ENCODE data around the gene MME. TPM values are rescaled to one million over a fixed set of nuclear protein-coding genes. Genes with fewer than 3 reads are reported as not detected.

Gene MME
- total RNA-seq, 1 experiment from 2014 or later: 1.6 TPM

GRCh38 chr3:155097009-155097349 is 16.9 kb downstream of the MME start:
- no peak for TF ChIP-seq SIN3A (IDR thresholded peaks at IDR 0.05; ENCODE audit: borderline replicate concordance, insufficient read depth, low read depth, low read length)
- no peak for TF ChIP-seq TCF7L2 (IDR thresholded peaks at IDR 0.05; ENCODE audit: low read depth, low read length)
- no peak for TF ChIP-seq POLR2AphosphoS5 (IDR thresholded peaks at IDR 0.05; ENCODE audit: low read depth, low read length)
- H3K27ac ChIP-seq (ENCODE audit: low read length): no peak overlapping the region
- ChIA-PET POLR2A (no interaction called here), CTCF (no interaction called here)
- no peaks in the 10 kb centered on the region for H3K27me3 ChIP-seq (ENCODE audit: control insufficient read depth, insufficient read depth, low read length)
- ATAC-seq (no peak), DNase-seq (ENCODE audit: low read depth, low spot score) (no peak)
- H3K4me3 ChIP-seq (ENCODE audit: low read depth in 2 of 2, low read length in 2 of 2): no peak overlapping the region
- intact Hi-C loops (cut with micrococcal nuclease; ENCODE audit: unreplicated experiment) (no loop called here), in situ Hi-C loops (cut with HindIII; ENCODE audit: low pct_unique_long_range_greater_than_20kb, low sequenced_read_pairs) (no loop called here)
- H3K36me3 ChIP-seq (ENCODE audit: control insufficient read depth, insufficient read depth, low read length): no peaks in the 10 kb centered on the region
- no peaks in the 10 kb centered on the region for H3K9me3 ChIP-seq (ENCODE audit: control insufficient read depth, insufficient read depth, low read depth, low read length)
- BruUV-seq (replicated peaks): no TSS peak
- H3K4me1 ChIP-seq (ENCODE audit: control insufficient read depth, insufficient read depth, low read length): no peaks in the 10 kb centered on the region

- TF ChIP-seq TCF7L2 (IDR thresholded peaks at IDR 0.05; ENCODE audit: low read depth, low read length) (no peak), POLR2AphosphoS5 (IDR thresholded peaks at IDR 0.05; ENCODE audit: low read depth, low read length) (no peak), REST (IDR thresholded peaks at IDR 0.05; ENCODE audit: insufficient read depth in 1 of 2, low read depth in 2 of 2, low read length in 1 of 2) (no peak), SIN3A (IDR thresholded peaks at IDR 0.05; ENCODE audit: borderline replicate concordance, insufficient read depth, low read depth, low read length) (no peak)
- intact Hi-C loops (cut with micrococcal nuclease; ENCODE audit: unreplicated experiment) (no loop called here), in situ Hi-C loops (cut with HindIII; ENCODE audit: low pct_unique_long_range_greater_than_20kb, low sequenced_read_pairs) (no loop called here)
- no peak overlapping the region for H3K4me3 ChIP-seq (ENCODE audit: low read depth in 2 of 2, low read length in 2 of 2)
- DNase-seq (ENCODE audit: low read depth, low spot score): no peak
- H3K27me3 ChIP-seq (ENCODE audit: control insufficient read depth, insufficient read depth, low read length): no peaks in the 10 kb centered on the region
- ChIA-PET POLR2A (interaction anchor here (0.5 kb wide), 1 partner anchor 294 kb away, joined by 6 read pairs; no protein-coding TSS in a partner anchor), CTCF (interaction anchor here (0.6 kb wide), 1 partner anchor 1309 kb away, joined by 4 read pairs; no protein-coding TSS in a partner anchor)
- no peaks in the 10 kb centered on the region for H3K9me3 ChIP-seq (ENCODE audit: control insufficient read depth, insufficient read depth, low read depth, low read length)
- no peak for ATAC-seq
- no peaks in the 10 kb centered on the region for H3K36me3 ChIP-seq (ENCODE audit: control insufficient read depth, insufficient read depth, low read length)
- H3K4me1 ChIP-seq (ENCODE audit: control insufficient read depth, insufficient read depth, low read length): no peaks in the 10 kb centered on the region
- no TSS peak for BruUV-seq (replicated peaks)
- no peak overlapping the region for H3K27ac ChIP-seq (ENCODE audit: low read length)
Observed at GRCh38 chr3:155101398-155101797, 21.3 kb downstream of the MME start.

- TF ChIP-seq POLR2AphosphoS5 (IDR thresholded peaks at IDR 0.05; ENCODE audit: low read depth, low read length): no peak
- no peak for TF ChIP-seq TCF7L2 (IDR thresholded peaks at IDR 0.05; ENCODE audit: low read depth, low read length)
- TF ChIP-seq REST (IDR thresholded peaks at IDR 0.05; ENCODE audit: insufficient read depth in 1 of 2, low read depth in 2 of 2, low read length in 1 of 2): no peak
- no peak for TF ChIP-seq SIN3A (IDR thresholded peaks at IDR 0.05; ENCODE audit: borderline replicate concordance, insufficient read depth, low read depth, low read length)
- TF ChIP-seq CTCF (IDR thresholded peaks at IDR 0.05): no peak
- Histone ChIP-seq H3K4me3 (ENCODE audit: low read depth in 2 of 2, low read length in 2 of 2) (no peak overlapping the region), H3K27ac (ENCODE audit: low read length) (no peak overlapping the region), H3K36me3 (ENCODE audit: control insufficient read depth, insufficient read depth, low read length) (no peaks in the 10 kb centered on the region), H3K9me3 (ENCODE audit: control insufficient read depth, insufficient read depth, low read depth, low read length) (no peaks in the 10 kb centered on the region), H3K4me1 (ENCODE audit: control insufficient read depth, insufficient read depth, low read length) (no peaks in the 10 kb centered on the region), H3K27me3 (ENCODE audit: control insufficient read depth, insufficient read depth, low read length) (no peaks in the 10 kb centered on the region)
- CTCF ChIA-PET: no interaction called here
- in situ Hi-C loops (cut with HindIII; ENCODE audit: low pct_unique_long_range_greater_than_20kb, low sequenced_read_pairs) (no loop called here), intact Hi-C loops (cut with micrococcal nuclease; ENCODE audit: unreplicated experiment) (no loop called here)
- no TSS peak for BruUV-seq (replicated peaks)
- ATAC-seq (no peak), DNase-seq (ENCODE audit: low read depth, low spot score) (no peak)
- POLR2A ChIA-PET: no interaction called here
Observed at GRCh38 chr3:155102329-155102728, 22.2 kb downstream of the MME start.

Data from Panc1 (cell line).